ENCODE data around the gene IRGQ.
"Not testable (repeated sequence)": the region's sequence is repeated elsewhere in the genome, so short reads cannot be mapped to it uniquely, and the experiment has no call there.

The IRGQ gene

GRCh38 chr19:43552616-43553015 lies 43.3 kb downstream of the IRGQ start:
- Mint-ChIP-seq H3K27ac (no peak overlapping the region), H3K9me3 (no peaks in the 10 kb centered on the region), H3K4me1 (no peaks in the 10 kb centered on the region)

GRCh38 chr19:43552198-43552450 lies 43.8 kb downstream of the IRGQ start:
- no peak overlapping the region for H3K4me3 Mint-ChIP-seq
- peaks cover 52% of the 10 kb centered on the region for H3K36me3 Mint-ChIP-seq (ENCODE audit: low read depth)
- no peak for TF ChIP-seq CTCF (IDR thresholded peaks at IDR 0.05; ENCODE audit: unreplicated experiment in 3 of 3)
- H3K27ac Mint-ChIP-seq = no peak overlapping the region
- no peaks in the 10 kb centered on the region for H3K4me1 Mint-ChIP-seq
- no peaks in the 10 kb centered on the region for H3K9me3 Mint-ChIP-seq
- no peaks in the 10 kb centered on the region for H3K27me3 Mint-ChIP-seq (ENCODE audit: low read depth)

More at GRCh38 chr19:43552616-43553015, 43.3 kb downstream of the IRGQ start:
- no peaks in the 10 kb centered on the region for H3K27me3 Mint-ChIP-seq (ENCODE audit: low read depth)
- H3K4me3 Mint-ChIP-seq = no peak overlapping the region
- no peak for TF ChIP-seq CTCF (IDR thresholded peaks at IDR 0.05; ENCODE audit: unreplicated experiment in 3 of 3)
- peaks cover 56% of the 10 kb centered on the region for H3K36me3 Mint-ChIP-seq (ENCODE audit: low read depth)

- Mint-ChIP-seq H3K27me3 (ENCODE audit: low read depth) (no peaks in the 10 kb centered on the region), H3K9me3 (no peaks in the 10 kb centered on the region), H3K36me3 (ENCODE audit: low read depth) (peaks cover 52% of the 10 kb centered on the region), H3K27ac (no peak overlapping the region), H3K4me1 (no peaks in the 10 kb centered on the region), H3K4me3 (no peak overlapping the region)
- TF ChIP-seq CTCF (IDR thresholded peaks at IDR 0.05; ENCODE audit: unreplicated experiment in 3 of 3) = no peak
Measured at GRCh38 chr19:43551399-43552197, 44.3 kb downstream of the IRGQ start.

GRCh38 chr19:43548706-43549105 lies 47.2 kb downstream of the IRGQ start:
- no peak overlapping the region for H3K27ac Mint-ChIP-seq
- H3K36me3 Mint-ChIP-seq (ENCODE audit: low read depth) = peaks cover 55% of the 10 kb centered on the region
- no peaks in the 10 kb centered on the region for H3K27me3 Mint-ChIP-seq (ENCODE audit: low read depth)
- H3K4me1 Mint-ChIP-seq = no peaks in the 10 kb centered on the region
- no peaks in the 10 kb centered on the region for H3K9me3 Mint-ChIP-seq
- H3K4me3 Mint-ChIP-seq = no peak overlapping the region
- no peak for TF ChIP-seq CTCF (IDR thresholded peaks at IDR 0.05; ENCODE audit: unreplicated experiment in 3 of 3)

GRCh38 chr19:43547926-43548325 lies 48.0 kb downstream of the IRGQ start:
- H3K27ac Mint-ChIP-seq; H3K4me3 Mint-ChIP-seq; H3K27me3 Mint-ChIP-seq (ENCODE audit: low read depth); H3K9me3 Mint-ChIP-seq; H3K4me1 Mint-ChIP-seq: not testable (repeated sequence)
- H3K36me3 Mint-ChIP-seq (ENCODE audit: low read depth) = peaks cover 63% of the 10 kb centered on the region

- TF ChIP-seq CTCF (IDR thresholded peaks at IDR 0.05; ENCODE audit: unreplicated experiment in 3 of 3) = no peak
- Mint-ChIP-seq H3K27ac (no peak overlapping the region), H3K4me3 (no peak overlapping the region), H3K4me1 (no peaks in the 10 kb centered on the region), H3K9me3 (no peaks in the 10 kb centered on the region), H3K36me3 (ENCODE audit: low read depth) (peaks cover 67% of the 10 kb centered on the region), H3K27me3 (ENCODE audit: low read depth) (no peaks in the 10 kb centered on the region)
Measured at GRCh38 chr19:43546581-43546980, 49.4 kb downstream of the IRGQ start.
